AG04449 (cell line): ENCODE results near the gene TNRC6C.
"Not testable (repeated sequence)": the region's sequence is repeated elsewhere in the genome, so short reads cannot be mapped to it uniquely, and the experiment has no call there.

Experiments used
- CTCF ChIA-PET: fragments of 350-600 bp; formaldehyde crosslinking; extraction: SDS; loops from one replicate; lab custom pipeline; 2021; ENCODE audit warnings: antibody characterized with exemption; lab: Yijun Ruan, JAX
- POLR2A ChIA-PET: fragments of 400-600, 350-600 bp; formaldehyde crosslinking; extraction: SDS; loops from one replicate; lab custom pipeline; 2020; ENCODE audit warnings: antibody characterized with exemption, inconsistent platforms; lab: Yijun Ruan, JAX
- DNase-seq: peaks from one replicate; pipeline ENCODE4 v3.0.0-alpha.2; 2010; ENCODE audit warnings: low read depth, low spot score
- H3K4me3 ChIP-seq: 2 replicates; pipeline ENCODE4 v1.5.1; 2011; ENCODE audit warnings: low read depth, mild to moderate bottlenecking, control low read depth, low read length
- CTCF ChIP-seq: IDR thresholded peaks from one replicate; pipeline ENCODE4 v1.5.1; 2011; ENCODE audit warnings: mild to moderate bottlenecking, moderate library complexity, low read length, control low read depth, inconsistent platforms; ENCODE audit not compliant: insufficient read depth; ENCODE audit errors: missing control alignments

The TNRC6C gene

GRCh38 chr17:77929180-77929564 is 29.3 kb upstream of the TNRC6C start:
- ChIA-PET CTCF (no interaction called here), POLR2A (no interaction called here)
- no peak for DNase-seq
- TF ChIP-seq CTCF, result no peak
- H3K4me3 ChIP-seq, result no peak overlapping the region

- no peak for TF ChIP-seq CTCF
- H3K4me3 ChIP-seq, result no peak overlapping the region
- no peak for DNase-seq
- ChIA-PET CTCF (no interaction called here), POLR2A (no interaction called here)
These were observed 28.5 kb upstream of the TNRC6C start for GRCh38 chr17:77929871-77930436.

GRCh38 chr17:77930780-77931768 is 27.4 kb upstream of the TNRC6C start:
- CTCF ChIA-PET, result no interaction called here
- DNase-seq, result no peak

GRCh38 chr17:77933777-77934398 is 24.6 kb upstream of the TNRC6C start:
- ChIA-PET CTCF (no interaction called here), POLR2A (no interaction called here)
- TF ChIP-seq CTCF, result no peak
- no peak overlapping the region for H3K4me3 ChIP-seq
- no peak for DNase-seq

More at GRCh38 chr17:77930780-77931768, 27.4 kb upstream of the TNRC6C start:
- no peak for TF ChIP-seq CTCF
- H3K4me3 ChIP-seq, result no peak overlapping the region
- POLR2A ChIA-PET, result no interaction called here

GRCh38 chr17:77935121-77935571 is 23.4 kb upstream of the TNRC6C start:
- no peak for TF ChIP-seq CTCF
- no peak overlapping the region for H3K4me3 ChIP-seq
- ChIA-PET POLR2A (no interaction called here), CTCF (no interaction called here)
- DNase-seq, result no peak

GRCh38 chr17:77935744-77936143 is 22.8 kb upstream of the TNRC6C start:
- H3K4me3 ChIP-seq, DNase-seq, POLR2A ChIA-PET, CTCF ChIA-PET: not testable (repeated sequence)
